ENCODE data around the gene LMAN1. TPM values are rescaled to one million over a fixed set of nuclear protein-coding genes. Genes with fewer than 3 reads are reported as not detected.

LMAN1 gene
- total RNA-seq, 1 experiment from 2014 or later = 174 TPM

DNA sequence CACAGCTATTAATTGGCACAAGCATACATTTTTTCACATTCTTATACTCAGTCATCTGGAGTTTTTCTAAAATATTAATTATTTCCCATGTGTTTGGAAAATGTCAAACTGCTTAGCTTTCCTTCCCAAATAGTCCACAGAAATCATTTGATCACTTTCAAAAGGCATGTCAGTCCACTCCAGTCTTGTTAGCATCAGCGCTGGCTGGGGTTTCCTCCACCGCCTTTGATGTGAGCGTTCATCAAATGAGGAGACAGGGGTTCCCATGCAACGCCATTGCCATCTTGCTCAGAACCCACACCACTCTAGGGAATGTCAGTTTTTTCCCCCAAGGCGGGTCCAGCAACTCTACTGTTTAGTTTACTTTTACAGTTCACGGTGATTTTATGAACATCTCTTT lies 72.7 kb downstream of the LMAN1 start:
- H3K4me1 Mint-ChIP-seq (ENCODE audit: low read depth, unreplicated experiment) = peaks cover 10% of the 10 kb centered on the region
- intact Hi-C loops (cut with micrococcal nuclease; ENCODE audit: unreplicated experiment) = no loop called here
- no peak overlapping the region for H3K27ac Mint-ChIP-seq (ENCODE audit: unreplicated experiment)
- no peaks in the 10 kb centered on the region for H3K9me3 Mint-ChIP-seq (ENCODE audit: low read depth, unreplicated experiment)
- CTCF ChIA-PET = interaction anchor here (0.7 to 1.0 kb wide), 2 partner anchors 22 to 117 kb away, joined by 3 read pairs; no protein-coding TSS in a partner anchor
- peaks cover 61% of the 10 kb centered on the region for H3K27me3 Mint-ChIP-seq (ENCODE audit: unreplicated experiment)
- no peak overlapping the region for H3K4me3 Mint-ChIP-seq (ENCODE audit: low read depth, unreplicated experiment)
- DNase-seq = no peak
- BruUV-seq (replicated peaks) = no TSS peak
- H3K36me3 Mint-ChIP-seq (ENCODE audit: insufficient read depth, unreplicated experiment) = no peaks in the 10 kb centered on the region
- no peak for TF ChIP-seq CTCF (IDR thresholded peaks at IDR 0.05; ENCODE audit: unreplicated experiment)

GRCh38 chr18:59282341-59282740 lies 76.7 kb downstream of the LMAN1 start:
- no peak for DNase-seq
- no peaks in the 10 kb centered on the region for H3K36me3 Mint-ChIP-seq (ENCODE audit: insufficient read depth, unreplicated experiment)
- intact Hi-C loops (cut with micrococcal nuclease; ENCODE audit: unreplicated experiment) = no loop called here
- no peaks in the 10 kb centered on the region for H3K9me3 Mint-ChIP-seq (ENCODE audit: low read depth, unreplicated experiment)
- H3K4me3 Mint-ChIP-seq (ENCODE audit: low read depth, unreplicated experiment) = no peak overlapping the region
- peaks cover 88% of the 10 kb centered on the region for H3K27me3 Mint-ChIP-seq (ENCODE audit: unreplicated experiment)
- no peak for TF ChIP-seq CTCF (IDR thresholded peaks at IDR 0.05; ENCODE audit: unreplicated experiment)
- peaks cover 10% of the 10 kb centered on the region for H3K4me1 Mint-ChIP-seq (ENCODE audit: low read depth, unreplicated experiment)
- CTCF ChIA-PET = interaction anchor here (1.0 kb wide), 1 partner anchor 11 kb away, joined by 3 read pairs; no protein-coding TSS in a partner anchor
- no TSS peak for BruUV-seq (replicated peaks)
- no peak overlapping the region for H3K27ac Mint-ChIP-seq (ENCODE audit: unreplicated experiment)

DNA sequence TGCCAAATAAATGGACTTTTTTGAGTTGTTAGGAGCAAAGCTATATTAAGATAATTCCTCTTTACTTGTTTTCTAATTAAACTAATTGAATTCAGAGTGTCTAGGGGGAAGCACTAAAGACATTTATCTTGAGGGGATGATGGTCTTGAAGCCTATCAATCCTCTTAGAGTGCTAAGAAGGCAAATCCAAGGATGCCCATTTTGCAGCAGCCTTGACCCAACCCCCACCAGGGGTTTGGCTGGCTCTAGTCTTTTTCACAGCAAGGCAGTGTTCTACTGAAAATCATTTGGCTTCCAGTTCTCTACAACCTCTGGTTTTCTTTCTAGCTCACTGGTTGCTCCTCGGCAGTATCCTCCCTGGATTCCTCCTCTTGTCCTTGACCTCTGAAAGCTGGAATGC lies 79.3 kb downstream of the LMAN1 start:
- intact Hi-C loops (cut with micrococcal nuclease; ENCODE audit: unreplicated experiment) = no loop called here
- no peaks in the 10 kb centered on the region for H3K36me3 Mint-ChIP-seq (ENCODE audit: insufficient read depth, unreplicated experiment)
- H3K4me1 Mint-ChIP-seq (ENCODE audit: low read depth, unreplicated experiment) = no peaks in the 10 kb centered on the region
- CTCF ChIA-PET = no interaction called here
- no peak for DNase-seq
- TF ChIP-seq CTCF (IDR thresholded peaks at IDR 0.05; ENCODE audit: unreplicated experiment) = no peak
- no TSS peak for BruUV-seq (replicated peaks)
- H3K4me3 Mint-ChIP-seq (ENCODE audit: low read depth, unreplicated experiment) = no peak overlapping the region
- no peak overlapping the region for H3K27ac Mint-ChIP-seq (ENCODE audit: unreplicated experiment)
- peaks cover 95% of the 10 kb centered on the region for H3K27me3 Mint-ChIP-seq (ENCODE audit: unreplicated experiment)
- no peaks in the 10 kb centered on the region for H3K9me3 Mint-ChIP-seq (ENCODE audit: low read depth, unreplicated experiment)

DNA sequence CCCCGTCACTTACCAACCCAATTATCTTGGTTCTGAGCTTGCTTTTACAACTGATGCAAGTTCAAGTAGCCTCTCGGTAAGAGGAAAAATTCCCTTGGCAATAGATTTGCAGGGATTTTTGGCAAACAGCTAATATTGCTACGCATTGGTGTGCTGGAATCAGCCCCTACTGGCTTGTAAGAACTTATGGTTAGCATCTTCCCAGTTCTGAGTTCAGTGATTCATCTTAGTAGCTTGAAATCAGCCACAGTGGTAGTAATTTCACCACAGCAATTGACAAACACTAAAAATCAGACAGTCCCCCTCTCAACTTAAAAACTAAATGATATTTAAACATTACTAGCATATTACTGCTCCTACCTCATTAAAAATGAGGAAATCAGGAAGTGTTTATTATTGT lies 79.9 kb downstream of the LMAN1 start:
- Mint-ChIP-seq H3K27ac (ENCODE audit: unreplicated experiment) (no peak overlapping the region), H3K27me3 (ENCODE audit: unreplicated experiment) (peaks cover 95% of the 10 kb centered on the region), H3K4me3 (ENCODE audit: low read depth, unreplicated experiment) (no peak overlapping the region), H3K9me3 (ENCODE audit: low read depth, unreplicated experiment) (no peaks in the 10 kb centered on the region), H3K36me3 (ENCODE audit: insufficient read depth, unreplicated experiment) (no peaks in the 10 kb centered on the region), H3K4me1 (ENCODE audit: low read depth, unreplicated experiment) (no peaks in the 10 kb centered on the region)
- no peak for DNase-seq
- no TSS peak for BruUV-seq (replicated peaks)
- no peak for TF ChIP-seq CTCF (IDR thresholded peaks at IDR 0.05; ENCODE audit: unreplicated experiment)
- intact Hi-C loops (cut with micrococcal nuclease; ENCODE audit: unreplicated experiment) = no loop called here
- CTCF ChIA-PET = no interaction called here
